GM23338 (cell line): ENCODE measurements around the gene MAVS. TPM values are rescaled to one million over a fixed set of nuclear protein-coding genes. Genes with fewer than 3 reads are reported as not detected.

Experiments
- ATAC-seq: fragments of 200-7000 bp; cut with Tn5 transposase; 3 replicates; pipeline ENCODE4 v1.9.1; 2020
- DNase-seq: peaks from one replicate; pipeline ENCODE4 v3.0.0-alpha.2; 2015; ENCODE audit warnings: low spot score
- H2AFZ ChIP-seq: fragments of 200-600 bp; sonication (generic); 2 replicates; pipeline ENCODE4 v1.8.0; 2016; ENCODE audit warnings: antibody characterized with exemption, mild to moderate bottlenecking, moderate library complexity
- H3F3A ChIP-seq: fragments of 200-600 bp; sonication (generic); replicated peaks from 2 replicates; pipeline ENCODE4 v1.8.0; 2017; ENCODE audit warnings: antibody characterized with exemption, mixed run types, low read depth
- H3K27ac ChIP-seq: fragments of 200-600 bp; sonication (generic); 2 replicates; pipeline ENCODE4 v1.6.1; 2016; ENCODE audit warnings: low read depth
- H3K27me3 ChIP-seq: fragments of 200-600 bp; sonication (generic); 2 replicates; pipeline ENCODE4 v1.8.0; 2016; ENCODE audit warnings: mild to moderate bottlenecking, mixed run types, moderate library complexity; ENCODE audit not compliant: insufficient read depth
- H3K36me3 ChIP-seq: fragments of 200-600 bp; sonication (generic); 2 replicates; pipeline ENCODE4 v1.8.0; 2016; ENCODE audit warnings: mild to moderate bottlenecking; ENCODE audit not compliant: insufficient read depth
- H3K4me1 ChIP-seq: fragments of 200-600 bp; sonication (generic); 2 replicates; pipeline ENCODE4 v1.8.0; 2016; ENCODE audit warnings: mild to moderate bottlenecking, moderate library complexity; ENCODE audit not compliant: insufficient read depth
- H3K4me2 ChIP-seq: fragments of 200-600 bp; sonication (generic); 2 replicates; pipeline ENCODE4 v1.7.1; 2017; ENCODE audit warnings: mixed run types
- H3K4me3 ChIP-seq: fragments of 200-600 bp; sonication (generic); 2 replicates; pipeline ENCODE4 v1.6.1; 2016; ENCODE audit warnings: mixed run types
- H3K79me2 ChIP-seq: fragments of 200-600 bp; sonication (generic); replicated peaks from 2 replicates; pipeline ENCODE4 v1.8.0; 2017; ENCODE audit warnings: mild to moderate bottlenecking; ENCODE audit not compliant: insufficient read depth
- H3K9me2 ChIP-seq: fragments of 200-600 bp; sonication (generic); 2 replicates; pipeline ENCODE4 v1.8.0; 2017; ENCODE audit not compliant: insufficient read depth
- H4K20me1 ChIP-seq: fragments of 200-600 bp; sonication (generic); replicated peaks from 2 replicates; pipeline ENCODE4 v1.8.0; 2017; ENCODE audit warnings: mild to moderate bottlenecking; ENCODE audit not compliant: insufficient read depth
- H3K27ac Mint-ChIP-seq: 2 replicates; pipeline ENCODE4 v1.8.0; 2020; ENCODE audit warnings: inconsistent platforms, mild to moderate bottlenecking, moderate library complexity, mixed read lengths
- H3K27me3 Mint-ChIP-seq: 3 replicates; pipeline ENCODE4 v1.8.0; 2022; ENCODE audit warnings: low read depth, mild to moderate bottlenecking, moderate library complexity, mixed read lengths, inconsistent platforms; ENCODE audit not compliant: insufficient read depth, poor library complexity
- H3K36me3 Mint-ChIP-seq: 3 replicates; pipeline ENCODE4 v1.8.0; 2021; ENCODE audit warnings: low read depth, mild to moderate bottlenecking, inconsistent platforms, moderate library complexity, mixed read lengths
- H3K4me1 Mint-ChIP-seq: 3 replicates; pipeline ENCODE4 v1.8.0; 2020; ENCODE audit warnings: mild to moderate bottlenecking, inconsistent platforms, mixed read lengths
- H3K4me3 Mint-ChIP-seq: 3 replicates; pipeline ENCODE4 v1.8.0; 2021; ENCODE audit warnings: moderate library complexity, mild to moderate bottlenecking, inconsistent platforms, mixed read lengths
- H3K9me3 Mint-ChIP-seq: 3 replicates; pipeline ENCODE4 v1.8.0; 2020; ENCODE audit warnings: moderate library complexity, mild to moderate bottlenecking, inconsistent platforms, mixed read lengths
- JUNB ChIP-seq: IDR thresholded peaks from one replicate; pipeline ENCODE4 v1.6.1; 2016; ENCODE audit warnings: antibody characterized with exemption; ENCODE audit not compliant: unreplicated experiment
- NANOG ChIP-seq: IDR thresholded peaks from 2 replicates; pipeline ENCODE4 v1.6.1; 2016; ENCODE audit warnings: antibody characterized with exemption, borderline replicate concordance
- POLR2AphosphoS5 ChIP-seq: IDR thresholded peaks from 2 replicates; pipeline ENCODE4 v1.6.1; 2016; ENCODE audit warnings: antibody characterized with exemption, low read depth
- ZNF114 ChIP-seq: fragments of 250-450 bp; sonication (Bioruptor Pico); IDR thresholded peaks from 2 replicates; pipeline ENCODE4 v1.5.0; 2020; ENCODE audit warnings: mild to moderate bottlenecking, moderate library complexity
- polyA plus RNA-seq: library from polyadenylated mRNA; unstranded; fragments of >200 nt; fragmentation: Nextera tagmentation; extraction: Ambion mirVana; gene quantifications from 2 replicates; pipeline ENCODE4 v1.2.1, GENCODE V29; 2016
- total RNA-seq: library from RNA; depleted of rRNA; stranded (reverse); fragments of >200 nt; shearing (Covaris generic); gene quantifications from 2 replicates; pipeline ENCODE4 v1.2.3, GENCODE V29; 2014
- TF ChIP-seq, protein P1 (sequence below): IDR thresholded peaks from one replicate; pipeline ENCODE4 v1.6.1; 2018; ENCODE audit warnings: antibody characterized with exemption; ENCODE audit not compliant: unreplicated experiment
- TF ChIP-seq, protein P2 (sequence below): fragments of 250-450 bp; sonication (Bioruptor Pico); IDR thresholded peaks from 2 replicates; pipeline ENCODE4 v1.5.0; 2020; ENCODE audit warnings: mild to moderate bottlenecking, moderate library complexity

The MAVS gene
- total and polyA plus RNA-seq, 2 experiments from 2014 or later, result 5.2 to 21.8 TPM

- TF ChIP-seq, protein P1, sequence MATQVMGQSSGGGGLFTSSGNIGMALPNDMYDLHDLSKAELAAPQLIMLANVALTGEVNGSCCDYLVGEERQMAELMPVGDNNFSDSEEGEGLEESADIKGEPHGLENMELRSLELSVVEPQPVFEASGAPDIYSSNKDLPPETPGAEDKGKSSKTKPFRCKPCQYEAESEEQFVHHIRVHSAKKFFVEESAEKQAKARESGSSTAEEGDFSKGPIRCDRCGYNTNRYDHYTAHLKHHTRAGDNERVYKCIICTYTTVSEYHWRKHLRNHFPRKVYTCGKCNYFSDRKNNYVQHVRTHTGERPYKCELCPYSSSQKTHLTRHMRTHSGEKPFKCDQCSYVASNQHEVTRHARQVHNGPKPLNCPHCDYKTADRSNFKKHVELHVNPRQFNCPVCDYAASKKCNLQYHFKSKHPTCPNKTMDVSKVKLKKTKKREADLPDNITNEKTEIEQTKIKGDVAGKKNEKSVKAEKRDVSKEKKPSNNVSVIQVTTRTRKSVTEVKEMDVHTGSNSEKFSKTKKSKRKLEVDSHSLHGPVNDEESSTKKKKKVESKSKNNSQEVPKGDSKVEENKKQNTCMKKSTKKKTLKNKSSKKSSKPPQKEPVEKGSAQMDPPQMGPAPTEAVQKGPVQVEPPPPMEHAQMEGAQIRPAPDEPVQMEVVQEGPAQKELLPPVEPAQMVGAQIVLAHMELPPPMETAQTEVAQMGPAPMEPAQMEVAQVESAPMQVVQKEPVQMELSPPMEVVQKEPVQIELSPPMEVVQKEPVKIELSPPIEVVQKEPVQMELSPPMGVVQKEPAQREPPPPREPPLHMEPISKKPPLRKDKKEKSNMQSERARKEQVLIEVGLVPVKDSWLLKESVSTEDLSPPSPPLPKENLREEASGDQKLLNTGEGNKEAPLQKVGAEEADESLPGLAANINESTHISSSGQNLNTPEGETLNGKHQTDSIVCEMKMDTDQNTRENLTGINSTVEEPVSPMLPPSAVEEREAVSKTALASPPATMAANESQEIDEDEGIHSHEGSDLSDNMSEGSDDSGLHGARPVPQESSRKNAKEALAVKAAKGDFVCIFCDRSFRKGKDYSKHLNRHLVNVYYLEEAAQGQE, result no peak
- TF ChIP-seq POLR2AphosphoS5, result no peak
Measured at GRCh38 chr20:3919352-3919751, 72.7 kb downstream of the MAVS start (continued).

DNA sequence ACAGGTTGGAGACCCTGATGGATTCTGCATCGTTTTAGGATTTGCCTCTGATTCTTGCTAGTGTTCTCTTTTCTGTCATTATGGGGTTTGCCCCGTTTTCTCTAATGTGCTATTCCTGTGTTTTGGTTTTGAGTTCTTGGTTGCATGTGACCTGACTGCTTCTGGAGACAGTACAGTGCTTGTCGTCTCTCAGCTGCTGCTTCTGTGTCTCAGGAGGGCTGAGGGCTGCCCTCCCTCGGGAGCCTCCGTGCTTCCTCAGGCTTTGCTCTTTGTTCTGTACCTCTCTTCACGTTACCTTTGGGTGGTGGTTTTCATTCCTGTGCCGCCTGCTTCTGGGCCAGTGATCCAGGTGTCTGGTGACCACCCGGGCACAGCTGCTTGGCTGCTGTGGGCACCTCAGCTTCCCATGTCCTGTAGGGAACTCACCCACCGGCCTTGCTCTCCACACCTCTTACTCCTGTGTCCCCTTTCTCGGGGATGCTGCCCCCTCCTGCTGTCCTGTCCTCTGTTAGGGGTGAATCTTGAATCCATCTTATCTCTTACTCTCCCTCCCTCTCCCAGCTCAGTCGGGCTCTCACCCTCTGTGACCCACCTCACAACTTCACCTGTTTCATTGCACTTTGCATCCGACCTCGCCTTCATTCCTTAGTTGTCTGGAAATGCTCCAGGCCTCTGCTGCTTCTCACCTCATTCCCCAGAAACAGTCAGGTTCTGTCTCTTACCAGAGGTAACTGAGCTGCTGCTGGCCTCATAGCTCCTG, 75.8 kb downstream of the MAVS start:
- TF ChIP-seq ZNF114 (CRISPR knock-in tag) (no peak), JUNB (no peak)
- H3K79me2 ChIP-seq, result peaks cover 62% of the 10 kb centered on the region
- peaks cover 73% of the 10 kb centered on the region for H3K36me3 Mint-ChIP-seq
- H3K36me3 ChIP-seq, result peaks cover 26% of the 10 kb centered on the region; the same call in 1 of the 2 replicates
- H3K4me1 Mint-ChIP-seq, result peaks cover 42% of the 10 kb centered on the region
- H3K9me3 Mint-ChIP-seq, result no peaks in the 10 kb centered on the region
- peak overlapping the region; percentile 63; the same call in 1 of the 2 replicates for H3K27ac ChIP-seq
- DNase-seq, result no peak
- H3K4me2 ChIP-seq, result no peak overlapping the region
- H3K4me1 ChIP-seq, result peaks cover 16% of the 10 kb centered on the region
- H3K27me3 Mint-ChIP-seq, result peaks cover 24% of the 10 kb centered on the region
- no peak overlapping the region for H3K4me3 ChIP-seq
- H2AFZ ChIP-seq, result no peak overlapping the region
- no peak overlapping the region for H3K4me3 Mint-ChIP-seq
- peaks cover 75% of the 10 kb centered on the region for H4K20me1 ChIP-seq
- H3F3A ChIP-seq, result peaks cover 27% of the 10 kb centered on the region
- no peaks in the 10 kb centered on the region for H3K9me2 ChIP-seq
- ATAC-seq, result no peak
- H3K27ac Mint-ChIP-seq, result no peak overlapping the region
- no peaks in the 10 kb centered on the region for H3K27me3 ChIP-seq

DNA sequence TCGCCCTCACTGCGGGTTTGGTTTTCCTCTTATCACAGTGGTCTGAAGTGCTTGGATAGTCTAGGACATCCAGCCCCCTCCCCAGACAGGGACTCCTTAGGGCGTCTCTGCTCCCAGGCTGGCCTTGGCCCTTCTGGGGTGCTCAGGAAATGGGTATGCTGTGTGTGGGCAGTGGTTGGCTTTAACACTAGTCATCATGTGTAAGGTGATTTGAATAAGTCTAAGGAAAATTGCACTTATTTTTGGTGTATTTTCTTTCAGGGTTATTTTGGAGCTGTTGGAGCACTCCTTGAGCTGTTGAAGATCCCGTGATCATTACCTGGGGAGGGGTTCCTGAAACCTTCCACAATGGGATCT, 76.3 kb downstream of the MAVS start:
- Mint-ChIP-seq H3K9me3 (no peaks in the 10 kb centered on the region), H3K27me3 (peaks cover 27% of the 10 kb centered on the region), H3K27ac (no peak overlapping the region), H3K4me1 (peaks cover 46% of the 10 kb centered on the region), H3K4me3 (no peak overlapping the region), H3K36me3 (peaks cover 70% of the 10 kb centered on the region)
- Histone ChIP-seq H3K36me3 (peaks cover 26% of the 10 kb centered on the region; the same call in 1 of the 2 replicates), H3K4me2 (no peak overlapping the region), H4K20me1 (peaks cover 70% of the 10 kb centered on the region), H3K4me1 (peaks cover 20% of the 10 kb centered on the region), H3K27me3 (no peaks in the 10 kb centered on the region), H3K27ac (peak overlapping the region; percentile 63; the same call in 1 of the 2 replicates), H2AFZ (no peak overlapping the region), H3F3A (peaks cover 32% of the 10 kb centered on the region), H3K79me2 (peaks cover 56% of the 10 kb centered on the region), H3K4me3 (no peak overlapping the region), H3K9me2 (no peaks in the 10 kb centered on the region)
- no peak for DNase-seq
- no peak for ATAC-seq
- TF ChIP-seq JUNB (no peak), ZNF114 (CRISPR knock-in tag) (no peak), NANOG (no peak)
- TF ChIP-seq, protein P2, sequence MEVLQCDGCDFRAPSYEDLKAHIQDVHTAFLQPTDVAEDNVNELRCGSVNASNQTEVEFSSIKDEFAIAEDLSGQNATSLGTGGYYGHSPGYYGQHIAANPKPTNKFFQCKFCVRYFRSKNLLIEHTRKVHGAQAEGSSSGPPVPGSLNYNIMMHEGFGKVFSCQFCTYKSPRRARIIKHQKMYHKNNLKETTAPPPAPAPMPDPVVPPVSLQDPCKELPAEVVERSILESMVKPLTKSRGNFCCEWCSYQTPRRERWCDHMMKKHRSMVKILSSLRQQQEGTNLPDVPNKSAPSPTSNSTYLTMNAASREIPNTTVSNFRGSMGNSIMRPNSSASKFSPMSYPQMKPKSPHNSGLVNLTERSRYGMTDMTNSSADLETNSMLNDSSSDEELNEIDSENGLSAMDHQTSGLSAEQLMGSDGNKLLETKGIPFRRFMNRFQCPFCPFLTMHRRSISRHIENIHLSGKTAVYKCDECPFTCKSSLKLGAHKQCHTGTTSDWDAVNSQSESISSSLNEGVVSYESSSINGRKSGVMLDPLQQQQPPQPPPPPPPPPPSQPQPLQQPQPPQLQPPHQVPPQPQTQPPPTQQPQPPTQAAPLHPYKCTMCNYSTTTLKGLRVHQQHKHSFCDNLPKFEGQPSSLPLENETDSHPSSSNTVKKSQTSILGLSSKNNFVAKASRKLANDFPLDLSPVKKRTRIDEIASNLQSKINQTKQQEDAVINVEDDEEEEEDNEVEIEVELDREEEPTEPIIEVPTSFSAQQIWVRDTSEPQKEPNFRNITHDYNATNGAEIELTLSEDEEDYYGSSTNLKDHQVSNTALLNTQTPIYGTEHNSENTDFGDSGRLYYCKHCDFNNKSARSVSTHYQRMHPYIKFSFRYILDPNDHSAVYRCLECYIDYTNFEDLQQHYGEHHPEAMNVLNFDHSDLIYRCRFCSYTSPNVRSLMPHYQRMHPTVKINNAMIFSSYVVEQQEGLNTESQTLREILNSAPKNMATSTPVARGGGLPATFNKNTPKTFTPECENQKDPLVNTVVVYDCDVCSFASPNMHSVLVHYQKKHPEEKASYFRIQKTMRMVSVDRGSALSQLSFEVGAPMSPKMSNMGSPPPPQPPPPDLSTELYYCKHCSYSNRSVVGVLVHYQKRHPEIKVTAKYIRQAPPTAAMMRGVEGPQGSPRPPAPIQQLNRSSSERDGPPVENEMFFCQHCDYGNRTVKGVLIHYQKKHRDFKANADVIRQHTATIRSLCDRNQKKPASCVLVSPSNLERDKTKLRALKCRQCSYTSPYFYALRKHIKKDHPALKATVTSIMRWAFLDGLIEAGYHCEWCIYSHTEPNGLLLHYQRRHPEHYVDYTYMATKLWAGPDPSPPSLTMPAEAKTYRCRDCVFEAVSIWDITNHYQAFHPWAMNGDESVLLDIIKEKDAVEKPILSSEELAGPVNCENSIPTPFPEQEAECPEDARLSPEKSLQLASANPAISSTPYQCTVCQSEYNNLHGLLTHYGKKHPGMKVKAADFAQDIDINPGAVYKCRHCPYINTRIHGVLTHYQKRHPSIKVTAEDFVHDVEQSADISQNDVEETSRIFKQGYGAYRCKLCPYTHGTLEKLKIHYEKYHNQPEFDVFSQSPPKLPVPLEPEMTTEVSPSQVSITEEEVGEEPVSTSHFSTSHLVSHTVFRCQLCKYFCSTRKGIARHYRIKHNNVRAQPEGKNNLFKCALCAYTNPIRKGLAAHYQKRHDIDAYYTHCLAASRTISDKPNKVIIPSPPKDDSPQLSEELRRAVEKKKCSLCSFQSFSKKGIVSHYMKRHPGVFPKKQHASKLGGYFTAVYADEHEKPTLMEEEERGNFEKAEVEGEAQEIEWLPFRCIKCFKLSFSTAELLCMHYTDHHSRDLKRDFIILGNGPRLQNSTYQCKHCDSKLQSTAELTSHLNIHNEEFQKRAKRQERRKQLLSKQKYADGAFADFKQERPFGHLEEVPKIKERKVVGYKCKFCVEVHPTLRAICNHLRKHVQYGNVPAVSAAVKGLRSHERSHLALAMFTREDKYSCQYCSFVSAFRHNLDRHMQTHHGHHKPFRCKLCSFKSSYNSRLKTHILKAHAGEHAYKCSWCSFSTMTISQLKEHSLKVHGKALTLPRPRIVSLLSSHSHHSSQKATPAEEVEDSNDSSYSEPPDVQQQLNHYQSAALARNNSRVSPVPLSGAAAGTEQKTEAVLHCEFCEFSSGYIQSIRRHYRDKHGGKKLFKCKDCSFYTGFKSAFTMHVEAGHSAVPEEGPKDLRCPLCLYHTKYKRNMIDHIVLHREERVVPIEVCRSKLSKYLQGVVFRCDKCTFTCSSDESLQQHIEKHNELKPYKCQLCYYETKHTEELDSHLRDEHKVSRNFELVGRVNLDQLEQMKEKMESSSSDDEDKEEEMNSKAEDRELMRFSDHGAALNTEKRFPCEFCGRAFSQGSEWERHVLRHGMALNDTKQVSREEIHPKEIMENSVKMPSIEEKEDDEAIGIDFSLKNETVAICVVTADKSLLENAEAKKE (CRISPR knock-in tag), result no peak
